ENCODE data around the gene SLC4A2.

DNA sequence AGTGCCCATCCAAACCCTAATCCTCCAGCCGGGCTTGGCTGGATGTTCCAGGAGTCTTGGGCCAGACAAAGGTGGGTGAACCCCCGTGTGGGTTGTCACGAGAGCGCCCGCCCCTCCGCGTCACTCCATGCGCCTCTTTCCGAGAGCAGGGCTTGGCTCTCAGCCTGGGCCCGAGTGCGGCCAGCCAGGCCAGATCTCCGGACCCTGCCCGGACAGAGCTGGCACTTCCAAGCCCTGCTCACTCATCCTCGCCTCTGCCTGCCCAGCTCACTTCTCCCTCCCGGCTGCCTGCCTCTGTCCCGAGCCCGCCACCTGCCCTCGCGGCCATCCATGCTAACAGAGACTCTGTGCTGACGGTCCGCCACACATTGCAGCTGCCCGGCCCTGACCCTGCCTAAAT is 61.5 kb downstream of the SLC4A2 start:
- TF ChIP-seq PAX5 (IDR thresholded peaks at IDR 0.05; ENCODE audit: insufficient read depth, low read length, severe bottlenecking) (no peak), POLR2A (IDR thresholded peaks at IDR 0.05; ENCODE audit: low read depth, low read length) (no peak), POLR2AphosphoS5 (IDR thresholded peaks at IDR 0.05; ENCODE audit: low read depth, low read length) (no peak), TAF1 (IDR thresholded peaks at IDR 0.05; ENCODE audit: low read depth, low read length) (no peak)
